ENCODE data around the gene GPC6. TPM values are rescaled to one million over a fixed set of nuclear protein-coding genes. Genes with fewer than 3 reads are reported as not detected.

GPC6 gene
- total RNA-seq, 4 donors from 2014 or later, result 2.7 to 5.7 (median 4.4) TPM

DNA sequence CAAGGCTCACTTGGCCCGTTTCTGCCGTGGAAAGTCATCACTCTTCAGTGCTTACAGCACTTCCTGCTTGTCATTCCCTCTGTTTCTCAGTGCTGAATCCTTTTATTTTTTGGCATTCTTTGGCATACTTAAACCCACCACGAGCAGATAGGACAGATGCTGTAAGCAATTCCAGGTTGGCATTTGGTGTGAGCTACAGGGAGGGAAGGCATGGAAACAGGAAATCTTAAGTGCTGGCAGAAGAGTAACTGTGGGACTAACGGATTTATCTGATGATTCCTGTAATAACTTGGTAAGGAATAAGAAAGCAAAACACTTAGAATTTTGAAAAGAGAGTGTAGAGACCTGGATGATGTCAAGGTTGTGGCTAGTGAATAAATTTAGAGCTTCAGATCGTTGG, 273.4 kb downstream of the GPC6 start:
- no peaks in the 10 kb centered on the region for H3K9me3 ChIP-seq
- DNase-seq (ENCODE audit: low spot score in 2 of 2), result no peak
- no peaks in the 10 kb centered on the region for H3K27me3 ChIP-seq
- no peaks in the 10 kb centered on the region for H3K4me1 ChIP-seq
- H3K36me3 ChIP-seq, result no peaks in the 10 kb centered on the region
- no peak overlapping the region for H3K4me3 ChIP-seq
- WGBS, result 47% methylated on average over 5 of the region's 5 CpGs
- TF ChIP-seq POLR2AphosphoS5 (IDR thresholded peaks at IDR 0.05), result no peak
- no peak for TF ChIP-seq POLR2A (IDR thresholded peaks at IDR 0.05)
- TF ChIP-seq EP300 (IDR thresholded peaks at IDR 0.05), result no peak
- TF ChIP-seq, protein P1, sequence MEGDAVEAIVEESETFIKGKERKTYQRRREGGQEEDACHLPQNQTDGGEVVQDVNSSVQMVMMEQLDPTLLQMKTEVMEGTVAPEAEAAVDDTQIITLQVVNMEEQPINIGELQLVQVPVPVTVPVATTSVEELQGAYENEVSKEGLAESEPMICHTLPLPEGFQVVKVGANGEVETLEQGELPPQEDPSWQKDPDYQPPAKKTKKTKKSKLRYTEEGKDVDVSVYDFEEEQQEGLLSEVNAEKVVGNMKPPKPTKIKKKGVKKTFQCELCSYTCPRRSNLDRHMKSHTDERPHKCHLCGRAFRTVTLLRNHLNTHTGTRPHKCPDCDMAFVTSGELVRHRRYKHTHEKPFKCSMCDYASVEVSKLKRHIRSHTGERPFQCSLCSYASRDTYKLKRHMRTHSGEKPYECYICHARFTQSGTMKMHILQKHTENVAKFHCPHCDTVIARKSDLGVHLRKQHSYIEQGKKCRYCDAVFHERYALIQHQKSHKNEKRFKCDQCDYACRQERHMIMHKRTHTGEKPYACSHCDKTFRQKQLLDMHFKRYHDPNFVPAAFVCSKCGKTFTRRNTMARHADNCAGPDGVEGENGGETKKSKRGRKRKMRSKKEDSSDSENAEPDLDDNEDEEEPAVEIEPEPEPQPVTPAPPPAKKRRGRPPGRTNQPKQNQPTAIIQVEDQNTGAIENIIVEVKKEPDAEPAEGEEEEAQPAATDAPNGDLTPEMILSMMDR (IDR thresholded peaks at IDR 0.05), result no peak
- no peak overlapping the region for H3K27ac ChIP-seq

DNA sequence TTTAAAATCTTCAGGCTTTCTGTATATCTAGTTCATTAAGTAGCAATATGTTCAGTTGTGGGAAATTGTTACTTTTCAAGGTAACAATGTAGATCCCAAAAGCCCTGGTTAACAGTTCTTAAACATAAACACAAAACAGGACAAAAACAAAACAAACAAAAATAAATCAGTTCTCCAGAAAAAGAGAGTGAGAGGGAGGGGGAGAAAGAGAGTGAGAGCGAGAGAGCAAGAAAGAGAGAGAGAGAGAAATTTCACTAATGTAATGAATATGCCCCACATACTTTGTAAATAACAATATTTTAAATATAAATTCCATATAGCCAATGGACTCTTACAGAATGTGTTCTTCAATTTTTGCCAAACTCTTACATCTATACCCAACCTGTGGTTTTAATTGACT, 275.5 kb downstream of the GPC6 start:
- 83% methylated on average over 1 of the region's 1 CpG for WGBS
- TF ChIP-seq, protein P1 (IDR thresholded peaks at IDR 0.05), result no peak
- TF ChIP-seq POLR2AphosphoS5 (IDR thresholded peaks at IDR 0.05), result no peak
- Histone ChIP-seq H3K27ac (no peak overlapping the region), H3K4me1 (no peaks in the 10 kb centered on the region), H3K36me3 (no peaks in the 10 kb centered on the region), H3K4me3 (no peak overlapping the region), H3K9me3 (no peaks in the 10 kb centered on the region), H3K27me3 (no peaks in the 10 kb centered on the region)
- no peak for DNase-seq (ENCODE audit: low spot score in 2 of 2)

DNA sequence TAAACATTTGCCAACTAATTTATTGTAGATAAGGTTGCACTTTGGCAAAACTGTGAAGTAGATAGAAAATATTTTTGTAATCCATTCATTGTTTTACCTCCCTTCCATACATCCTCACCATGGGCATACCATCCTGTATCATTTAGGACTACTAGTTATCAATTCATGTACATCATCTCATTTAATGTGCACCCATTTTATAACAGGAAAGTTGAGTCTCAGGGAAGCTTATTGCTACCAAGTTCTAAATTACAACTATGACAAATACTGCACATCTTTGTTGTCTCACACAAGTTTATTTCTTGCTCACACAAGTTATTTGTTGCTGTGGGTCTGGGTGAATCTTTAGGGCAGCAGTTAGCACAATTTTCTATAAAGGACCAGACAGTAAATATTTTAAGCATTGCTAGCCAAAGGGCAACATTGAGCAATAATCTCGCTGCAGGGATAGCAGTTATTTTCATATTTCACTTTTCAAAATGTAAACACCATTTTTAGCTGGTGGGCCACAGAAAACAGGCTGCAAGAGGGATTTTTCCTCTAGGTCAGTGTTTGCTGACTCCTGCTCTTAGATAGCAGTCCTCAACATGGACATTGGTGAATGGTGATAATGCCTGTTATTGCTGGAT, 276.5 kb downstream of the GPC6 start:
- Histone ChIP-seq H3K4me1 (no peaks in the 10 kb centered on the region), H3K27ac (no peak overlapping the region), H3K36me3 (no peaks in the 10 kb centered on the region), H3K9me3 (no peaks in the 10 kb centered on the region), H3K27me3 (no peaks in the 10 kb centered on the region), H3K4me3 (no peak overlapping the region)
- TF ChIP-seq, protein P1 (IDR thresholded peaks at IDR 0.05), result no peak
- no peak for TF ChIP-seq POLR2AphosphoS5 (IDR thresholded peaks at IDR 0.05)
- no peak for TF ChIP-seq EP300 (IDR thresholded peaks at IDR 0.05)
- no peak for TF ChIP-seq POLR2A (IDR thresholded peaks at IDR 0.05)
- WGBS, result 77% methylated on average over 1 of the region's 1 CpG
- DNase-seq (ENCODE audit: low spot score in 2 of 2), result no peak

DNA sequence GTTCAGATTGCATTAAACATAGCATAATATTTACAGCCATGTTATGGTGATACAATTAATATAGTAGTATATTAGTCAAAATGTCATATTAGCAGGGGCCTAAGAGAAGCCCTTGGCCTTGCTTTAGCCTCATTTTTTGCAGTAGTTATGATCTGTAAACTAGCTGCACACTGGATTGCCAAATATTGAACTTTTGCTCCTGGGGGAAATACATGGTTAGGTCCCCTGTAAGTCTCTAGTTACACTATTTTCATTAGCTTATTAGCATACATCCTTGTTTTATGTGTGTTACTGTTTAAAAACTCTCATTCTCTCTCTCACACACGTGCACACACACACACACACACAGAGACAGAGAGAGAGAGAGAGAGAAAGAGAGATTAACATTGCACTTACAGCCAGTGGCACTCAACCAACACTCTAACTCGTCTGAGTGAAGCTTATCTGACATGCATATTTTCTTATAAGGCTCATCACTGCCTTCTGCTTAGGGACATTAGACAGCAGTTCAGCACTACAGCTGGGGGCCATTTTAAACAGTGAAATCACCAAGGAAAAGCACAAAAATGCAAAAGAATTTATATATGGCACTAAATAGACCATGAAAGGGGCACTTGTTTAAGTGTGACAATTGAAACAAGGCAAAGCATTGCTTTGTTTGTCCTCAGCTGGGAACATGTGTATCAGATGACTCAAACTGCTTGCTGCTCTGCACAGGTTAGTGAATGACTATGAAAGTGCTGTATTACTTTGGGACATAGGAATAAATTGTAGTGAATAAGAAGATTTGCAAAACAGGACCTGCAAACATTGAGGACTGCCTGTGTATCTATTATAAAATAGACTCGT, 278.7 kb downstream of the GPC6 start:
- no peak for DNase-seq (ENCODE audit: low spot score in 2 of 2)
- Histone ChIP-seq H3K27ac (no peak overlapping the region), H3K4me1 (no peaks in the 10 kb centered on the region), H3K9me3 (no peaks in the 10 kb centered on the region), H3K27me3 (no peaks in the 10 kb centered on the region), H3K4me3 (no peak overlapping the region), H3K36me3 (no peaks in the 10 kb centered on the region)
- TF ChIP-seq POLR2A (IDR thresholded peaks at IDR 0.05), result no peak
- no peak for TF ChIP-seq EP300 (IDR thresholded peaks at IDR 0.05)
- TF ChIP-seq, protein P1 (IDR thresholded peaks at IDR 0.05), result no peak
- no peak for TF ChIP-seq POLR2AphosphoS5 (IDR thresholded peaks at IDR 0.05)
- WGBS, result 64% methylated on average over 3 of the region's 3 CpGs

DNA sequence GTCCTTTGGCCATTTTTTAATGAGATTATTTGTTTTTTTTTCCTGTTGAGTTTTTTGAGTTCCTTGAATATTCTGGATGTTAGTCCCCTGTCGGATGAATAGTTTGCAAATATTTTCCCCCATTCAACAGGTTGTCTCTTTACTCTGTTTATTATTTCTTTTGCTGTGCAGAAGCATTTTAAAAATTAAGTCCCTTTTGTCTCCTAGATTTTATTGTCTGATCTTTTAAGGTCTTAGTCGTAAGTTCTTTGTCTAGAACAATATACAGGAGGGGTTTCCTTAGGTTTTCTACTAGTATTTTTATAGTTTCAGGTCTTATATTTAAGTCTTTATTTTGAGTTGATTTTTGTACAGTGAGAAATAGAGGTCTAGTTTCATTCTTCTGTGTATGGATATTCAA, 284.4 kb downstream of the GPC6 start:
- Histone ChIP-seq H3K4me1 (no peaks in the 10 kb centered on the region), H3K27ac (no peak overlapping the region), H3K36me3 (no peaks in the 10 kb centered on the region), H3K9me3 (no peaks in the 10 kb centered on the region), H3K27me3 (no peaks in the 10 kb centered on the region), H3K4me3 (no peak overlapping the region)
- no peak for DNase-seq (ENCODE audit: low spot score in 2 of 2)
- 38% methylated on average over 2 of the region's 2 CpGs for WGBS
- TF ChIP-seq, protein P1 (IDR thresholded peaks at IDR 0.05), result no peak
- TF ChIP-seq EP300 (IDR thresholded peaks at IDR 0.05) (no peak), POLR2A (IDR thresholded peaks at IDR 0.05) (no peak), POLR2AphosphoS5 (IDR thresholded peaks at IDR 0.05) (no peak)

Data from suprapubic skin (tissue), 4 donors.